IMR-90 (cell line): ENCODE data around the gene RAN. TPM values are rescaled to one million over a fixed set of nuclear protein-coding genes. Genes with fewer than 3 reads are reported as not detected.

Source experiments
- ATAC-seq: fragments of 200-7000 bp; cut with Tn5 transposase; 2 replicates; pipeline ENCODE4 v1.9.1; 2020; ENCODE audit warnings: low read depth, mild to moderate bottlenecking, moderate library complexity
- BruUV-seq: library from RNA; stranded (reverse); fragments of 400-500 nt; replicated peaks from 2 replicates; lab custom pipeline; 2021; lab: Mats Ljungman, UMichigan
- CTCF ChIA-PET: fragments of 300-600 bp; formaldehyde crosslinking; extraction: SDS; loops from one replicate; lab custom pipeline; 2021; ENCODE audit warnings: antibody characterized with exemption; lab: Yijun Ruan, JAX
- POLR2A ChIA-PET: fragments of 300-600 bp; sonication (Branson Sonifier 250); formaldehyde crosslinking; loops from one replicate; lab custom pipeline; 2022; ENCODE audit warnings: antibody characterized with exemption; ENCODE audit not compliant: unreplicated experiment; lab: Charles Lee
- DNase-seq: peaks from one replicate; pipeline ENCODE4 v3.0.0; 2013
- H2AFZ ChIP-seq: replicated peaks from 2 replicates; pipeline ENCODE3; 2013; ENCODE audit warnings: low read length, mild to moderate bottlenecking; ENCODE audit not compliant: poor library complexity
- H2AK5ac ChIP-seq: 2 replicates; pipeline ENCODE4 v1.6.1; 2013; ENCODE audit warnings: low read depth, low read length, inconsistent platforms
- H2AK9ac ChIP-seq: replicated peaks from 2 replicates; pipeline ENCODE3; 2013; ENCODE audit warnings: mild to moderate bottlenecking, low read depth, low read length, moderate library complexity; ENCODE audit not compliant: poor library complexity
- H2BK120ac ChIP-seq: 2 replicates; pipeline ENCODE4 v1.6.1; 2013; ENCODE audit warnings: low read depth, low read length, inconsistent platforms
- H2BK15ac ChIP-seq: 3 replicates; pipeline ENCODE4 v1.6.1; 2013; ENCODE audit warnings: low read depth, low read length, inconsistent platforms
- H2BK20ac ChIP-seq: 2 replicates; pipeline ENCODE4 v1.6.1; 2013; ENCODE audit warnings: low read depth, mild to moderate bottlenecking, inconsistent platforms, low read length, moderate library complexity
- H2BK5ac ChIP-seq: 2 replicates; pipeline ENCODE4 v1.6.1; 2013; ENCODE audit warnings: mild to moderate bottlenecking, low read depth, low read length, inconsistent platforms; ENCODE audit not compliant: poor library complexity, severe bottlenecking
- H3K14ac ChIP-seq: replicated peaks from 2 replicates; pipeline ENCODE4 v1.6.1; 2013; ENCODE audit warnings: low read depth, low read length, inconsistent platforms
- H3K18ac ChIP-seq: 2 replicates; pipeline ENCODE4 v1.6.1; 2013; ENCODE audit warnings: low read depth, low read length, control low read depth
- H3K23ac ChIP-seq: 2 replicates; pipeline ENCODE4 v1.6.1; 2013; ENCODE audit warnings: low read depth, low read length, inconsistent platforms
- H3K27ac ChIP-seq: 2 replicates; pipeline ENCODE4 v1.5.1; 2013; ENCODE audit warnings: mild to moderate bottlenecking, control low read depth, low read length; ENCODE audit not compliant: insufficient read depth
- H3K27me3 ChIP-seq: 2 replicates; pipeline ENCODE4 v1.6.1; 2013; ENCODE audit warnings: low read length; ENCODE audit not compliant: control insufficient read depth, insufficient read depth
- H3K36me3 ChIP-seq: 2 replicates; pipeline ENCODE4 v1.6.1; 2013; ENCODE audit warnings: low read length, mixed read lengths; ENCODE audit not compliant: control insufficient read depth, insufficient read depth
- H3K4ac ChIP-seq: 2 replicates; pipeline ENCODE4 v1.6.1; 2013; ENCODE audit warnings: low read depth, low read length, inconsistent platforms
- H3K4me1 ChIP-seq: 2 replicates; pipeline ENCODE4 v1.6.1; 2013; ENCODE audit warnings: low read length, mixed read lengths; ENCODE audit not compliant: control insufficient read depth, insufficient read depth
- H3K4me2 ChIP-seq: 2 replicates; pipeline ENCODE4 v1.6.1; 2013; ENCODE audit warnings: low read depth, mild to moderate bottlenecking, control low read depth, low read length, moderate library complexity
- H3K4me3 ChIP-seq: 2 replicates; pipeline ENCODE4 v1.5.1; 2013; ENCODE audit warnings: low read depth, mild to moderate bottlenecking, control low read depth, low read length, moderate library complexity; ENCODE audit not compliant: insufficient read depth
- H3K56ac ChIP-seq: 2 replicates; pipeline ENCODE4 v1.6.1; 2013; ENCODE audit warnings: low read length, inconsistent platforms; ENCODE audit not compliant: insufficient read depth; ENCODE audit errors: extremely low read depth
- H3K79me1 ChIP-seq, 2 experiments: 2 replicates each; pipeline ENCODE4 v1.6.1; 2013; ENCODE audit warnings: low read length in 2 of 2, inconsistent platforms in 1 of 2, low read depth in 1 of 2
- H3K9ac ChIP-seq: 2 replicates; pipeline ENCODE4 v1.6.1; 2013; ENCODE audit warnings: low read depth, low read length, control low read depth
- H3K9me1 ChIP-seq: 2 replicates; pipeline ENCODE4 v1.6.1; 2013; ENCODE audit warnings: low read length, inconsistent platforms; ENCODE audit not compliant: insufficient read depth
- H3K9me3 ChIP-seq: 2 replicates; pipeline ENCODE4 v1.6.1; 2013; ENCODE audit warnings: low read length; ENCODE audit not compliant: control insufficient read depth, insufficient read depth
- H4K20me1 ChIP-seq: 2 replicates; pipeline ENCODE4 v1.6.1; 2013; ENCODE audit warnings: low read length, inconsistent platforms; ENCODE audit not compliant: insufficient read depth
- H4K5ac ChIP-seq: 2 replicates; pipeline ENCODE4 v1.6.1; 2013; ENCODE audit warnings: mild to moderate bottlenecking, low read depth, low read length, control low read depth
- H4K8ac ChIP-seq, 2 experiments: 2 replicates each; pipeline ENCODE4 v1.6.1; 2013; ENCODE audit warnings: low read depth in 2 of 2, low read length in 2 of 2, control low read depth in 1 of 2, inconsistent platforms in 1 of 2
- H4K91ac ChIP-seq: 2 replicates; pipeline ENCODE4 v1.6.1; 2013; ENCODE audit warnings: low read depth, low read length, inconsistent platforms; ENCODE audit not compliant: insufficient read depth
- CEBPB ChIP-seq: IDR thresholded peaks from 2 replicates; pipeline ENCODE4 v1.6.1; 2012; ENCODE audit warnings: low read depth, low read length, improper control_type of control experiment
- CHD1 ChIP-seq: IDR thresholded peaks from 2 replicates; pipeline ENCODE4 v1.6.1; 2012; ENCODE audit warnings: low read depth, low read length, improper control_type of control experiment
- MAFK ChIP-seq: IDR thresholded peaks from 2 replicates; pipeline ENCODE4 v1.6.1; 2012; ENCODE audit warnings: low read depth, low read length, improper control_type of control experiment
- POLR2A ChIP-seq: IDR thresholded peaks from 2 replicates; pipeline ENCODE4 v1.6.1; 2012; ENCODE audit warnings: mild to moderate bottlenecking, low read depth, low read length
- RCOR1 ChIP-seq: IDR thresholded peaks from 2 replicates; pipeline ENCODE4 v1.6.1; 2012; ENCODE audit warnings: mild to moderate bottlenecking, low read length, improper control_type of control experiment; ENCODE audit not compliant: insufficient replicate concordance
- RFX5 ChIP-seq: IDR thresholded peaks from 2 replicates; pipeline ENCODE4 v1.8.0; 2012; ENCODE audit warnings: low read depth, mild to moderate bottlenecking, low read length, moderate library complexity
- WGBS, 2 experiments: methylation state at CpG; one replicate each; pipeline versions ENCODE4 v1.1.5 to v1.1.7; 2013; ENCODE audit warnings: missing lambda C conversion rate in 2 of 2; ENCODE audit not compliant: insufficient read length in 1 of 2; ENCODE audit errors: extremely low coverage in 2 of 2; 5-methylcytosine and 5-hydroxymethylcytosine counted together
- dilution Hi-C: fragments of 300-500 bp; cut with HindIII; formaldehyde crosslinking; loops from one replicate; pipeline ENCODE4 v1.14.3; 2018; ENCODE audit warnings: low sequenced_read_pairs; ENCODE audit not compliant: unreplicated experiment
- in situ Hi-C: fragments of 300-500 bp; cut with MboI; formaldehyde crosslinking; loops from 3 replicates; pipeline ENCODE4 v1.14.3; 2019; ENCODE audit warnings: low sequenced_read_pairs, inconsistent platforms, mixed read lengths
- intact Hi-C: fragments of 100-400 bp; cut with micrococcal nuclease; formaldehyde crosslinking; loops from 2 replicates; pipeline ENCODE4 v1.10.0; 2022
- polyA plus RNA-seq, 3 experiments: library from polyadenylated mRNA; depleted of rRNA; stranded (reverse); fragments of >200 nt; gene quantifications; 2 replicates each; pipeline ENCODE4 v1.2.3, GENCODE V29; 2012; ENCODE audit warnings: low replicate concordance in 1 of 3
- total RNA-seq: library from RNA; depleted of rRNA; stranded (reverse); fragments of >200 nt; gene quantifications from 2 replicates; pipeline ENCODE4 v1.2.3, GENCODE V29; 2012

The RAN gene
- total and polyA plus RNA-seq, 2 of the 4 experiments (the other 2 are of a cell fraction), result 910 to 984 TPM

DNA sequence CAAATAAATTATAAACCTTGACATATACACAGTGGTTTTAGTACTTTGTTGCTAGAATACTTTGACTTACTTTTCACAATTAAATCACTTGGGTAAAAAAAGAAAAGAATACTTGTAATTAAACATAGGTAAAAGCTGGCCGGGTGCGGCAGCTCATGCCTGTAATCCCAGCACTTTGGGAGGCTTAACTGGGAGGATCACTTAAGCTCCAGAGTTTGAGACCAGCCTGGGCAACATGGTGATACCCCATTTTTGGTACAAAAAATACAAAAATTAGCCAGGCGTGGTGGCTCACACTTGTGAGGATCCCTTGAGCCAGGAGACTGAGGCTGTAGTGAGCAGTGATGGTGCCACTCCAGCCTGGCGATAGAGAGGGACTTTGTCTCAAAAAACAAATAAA lies 40.6 kb upstream of the RAN start:
- peaks cover 17 to 72% of the 10 kb centered on the region in 2 experiments for H3K79me1 ChIP-seq

More for the DNA sequence above, 40.6 kb upstream of the RAN start:
- no peak overlapping the region for H3K56ac ChIP-seq
- no peak overlapping the region for H4K91ac ChIP-seq
- peak overlapping the region; percentile 21 for H2BK5ac ChIP-seq
- H3K4me2 ChIP-seq, result no peak overlapping the region
- no peak overlapping the region for H3K9ac ChIP-seq
- H3K36me3 ChIP-seq, result no peaks in the 10 kb centered on the region
- H4K8ac ChIP-seq, result no peak overlapping the region
- WGBS, 2 experiments, result no CpG with 5 or more reads among the region's 4 CpGs
- no peak overlapping the region; the same call in 1 of the 2 replicates for H2AK5ac ChIP-seq
- intact Hi-C loops (no loop called here), in situ Hi-C loops (no loop called here), dilution Hi-C loops (no loop called here)
- H3K27ac ChIP-seq, result peak overlapping the region; percentile 12; the same call in 1 of the 2 replicates
- ATAC-seq (no peak), DNase-seq (no peak)
- H3K27me3 ChIP-seq, result no peaks in the 10 kb centered on the region
- H2AK9ac ChIP-seq, result no peak overlapping the region
- H4K5ac ChIP-seq, result no peak overlapping the region
- ChIA-PET CTCF (no interaction called here), POLR2A (no interaction called here)
- H2BK20ac ChIP-seq, result no peak overlapping the region
- BruUV-seq, result no TSS peak
- no peak overlapping the region for H3K4me3 ChIP-seq
- H3K4me1 ChIP-seq, result peaks cover 29% of the 10 kb centered on the region
- H3K9me1 ChIP-seq, result peaks cover 30% of the 10 kb centered on the region
- H4K20me1 ChIP-seq, result peaks cover 48% of the 10 kb centered on the region
- TF ChIP-seq POLR2A, result no peak
- no peak for TF ChIP-seq MAFK
- no peak for TF ChIP-seq RFX5
- no peak for TF ChIP-seq RCOR1
- no peak for TF ChIP-seq CEBPB
- no peak for TF ChIP-seq CHD1
- no peak overlapping the region for H3K4ac ChIP-seq
- no peak overlapping the region for H3K14ac ChIP-seq
- no peak overlapping the region for H3K18ac ChIP-seq
- no peak overlapping the region for H2BK15ac ChIP-seq
- H3K23ac ChIP-seq, result no peak overlapping the region
- no peak overlapping the region for H2BK120ac ChIP-seq
- H3K9me3 ChIP-seq, result no peaks in the 10 kb centered on the region
- H2AFZ ChIP-seq, result no peak overlapping the region
